MM.1S (cell line): Measurements from ENCODE around the gene KCNG3.

Experiments
- DNase-seq: peaks from one replicate; pipeline ENCODE4 v3.0.0-alpha.2; 2015
- H2AFZ ChIP-seq: fragments of 300-600 bp; sonication (generic); 2 replicates; pipeline ENCODE4 v1.6.0; 2016; ENCODE audit warnings: antibody characterized with exemption, low read length
- H3F3A ChIP-seq: fragments of 300-600 bp; sonication (generic); 2 replicates; pipeline ENCODE4 v1.6.1; 2016; ENCODE audit warnings: mild to moderate bottlenecking, antibody characterized with exemption, low read length, moderate library complexity, mixed read lengths; ENCODE audit not compliant: insufficient read depth
- H3K27ac ChIP-seq: fragments of 300-600 bp; sonication (generic); 2 replicates; pipeline ENCODE4 v1.5.1; 2016; ENCODE audit warnings: mild to moderate bottlenecking, low read length
- H3K27me3 ChIP-seq: fragments of 300-600 bp; sonication (generic); replicated peaks from 2 replicates; pipeline ENCODE4 v1.6.0; 2016; ENCODE audit warnings: low read length; ENCODE audit not compliant: insufficient read depth
- H3K36me3 ChIP-seq: fragments of 300-600 bp; sonication (generic); replicated peaks from 2 replicates; pipeline ENCODE4 v1.6.1; 2016; ENCODE audit warnings: mild to moderate bottlenecking, low read length, mixed read lengths; ENCODE audit not compliant: insufficient read depth
- H3K4me1 ChIP-seq: fragments of 300-600 bp; sonication (generic); 2 replicates; pipeline ENCODE4 v1.6.1; 2016; ENCODE audit warnings: low read length, mixed read lengths
- H3K4me2 ChIP-seq: fragments of 300-600 bp; sonication (generic); 2 replicates; pipeline ENCODE4 v1.6.0; 2016; ENCODE audit warnings: low read depth, low read length
- H3K4me3 ChIP-seq: fragments of 300-600 bp; sonication (generic); 2 replicates; pipeline ENCODE4 v1.5.1; 2016; ENCODE audit warnings: low read length, mixed read lengths
- H3K79me2 ChIP-seq: fragments of 300-600 bp; sonication (generic); 2 replicates; pipeline ENCODE4 v1.6.1; 2016; ENCODE audit warnings: mixed run types, low read length, mixed read lengths
- H3K9ac ChIP-seq: fragments of 300-600 bp; sonication (generic); 2 replicates; pipeline ENCODE4 v1.6.1; 2016; ENCODE audit warnings: low read length, mixed read lengths
- H3K9me2 ChIP-seq: fragments of 300-600 bp; sonication (generic); replicated peaks from 2 replicates; pipeline ENCODE4 v1.6.1; 2016; ENCODE audit warnings: mild to moderate bottlenecking, low read length, mixed read lengths; ENCODE audit not compliant: insufficient read depth
- H3K9me3 ChIP-seq: fragments of 300-600 bp; sonication (generic); replicated peaks from 2 replicates; pipeline ENCODE4 v1.6.1; 2016; ENCODE audit warnings: mild to moderate bottlenecking, low read length, mixed read lengths; ENCODE audit not compliant: insufficient read depth
- H4K20me1 ChIP-seq: fragments of 300-600 bp; sonication (generic); 2 replicates; pipeline ENCODE4 v1.6.1; 2016; ENCODE audit warnings: mild to moderate bottlenecking, low read length, moderate library complexity, mixed read lengths; ENCODE audit not compliant: insufficient read depth
- EZH2 ChIP-seq: fragments of 300-600 bp; sonication (generic); optimal IDR thresholded peaks from 2 replicates; pipeline ENCODE3; 2017; ENCODE audit warnings: low read depth, mild to moderate bottlenecking, antibody characterized with exemption, low read length, mixed read lengths
- EZH2phosphoT487 ChIP-seq: fragments of 300-600 bp; sonication (generic); IDR thresholded peaks from 2 replicates; pipeline ENCODE4 v1.6.1; 2018; ENCODE audit warnings: antibody characterized with exemption, low read length
- TF ChIP-seq, protein P1 (sequence below): fragments of 300-600 bp; sonication (generic); IDR thresholded peaks from 2 replicates; pipeline ENCODE4 v1.5.1; 2016; ENCODE audit warnings: antibody characterized with exemption, low read length, mixed read lengths

The KCNG3 gene

DNA sequence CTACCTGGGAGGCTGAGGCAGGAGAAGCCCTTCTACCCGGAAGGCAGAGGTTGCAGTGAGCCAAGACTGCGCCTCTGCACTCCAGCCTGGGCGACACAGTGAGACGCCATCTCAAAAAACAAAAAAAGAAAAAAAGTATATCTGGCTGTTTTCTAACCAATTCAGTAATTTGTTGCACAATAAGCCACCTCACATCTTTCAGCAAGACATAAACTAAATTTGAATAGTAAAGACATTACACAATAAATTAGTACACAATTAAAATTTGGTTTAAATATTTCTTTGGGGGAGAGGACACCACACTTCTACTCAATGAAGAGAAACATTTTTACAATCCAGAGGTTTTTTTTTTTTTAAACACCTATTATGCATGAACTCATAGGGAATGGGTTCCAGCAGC is 38.6 kb upstream of the KCNG3 start:
- Histone ChIP-seq H3K9me3 (no peaks in the 10 kb centered on the region), H3F3A (no peaks in the 10 kb centered on the region), H3K9me2 (no peaks in the 10 kb centered on the region), H3K27ac (no peak overlapping the region), H3K4me1 (no peaks in the 10 kb centered on the region), H4K20me1 (no peaks in the 10 kb centered on the region), H3K4me2 (no peak overlapping the region), H3K36me3 (no peaks in the 10 kb centered on the region), H3K9ac (no peak overlapping the region), H3K27me3 (no peaks in the 10 kb centered on the region), H3K79me2 (no peaks in the 10 kb centered on the region), H3K4me3 (no peak overlapping the region), H2AFZ (no peak overlapping the region)
- no peak for DNase-seq
- TF ChIP-seq EZH2 = no peak
- no peak for TF ChIP-seq EZH2phosphoT487
- TF ChIP-seq, protein P1, sequence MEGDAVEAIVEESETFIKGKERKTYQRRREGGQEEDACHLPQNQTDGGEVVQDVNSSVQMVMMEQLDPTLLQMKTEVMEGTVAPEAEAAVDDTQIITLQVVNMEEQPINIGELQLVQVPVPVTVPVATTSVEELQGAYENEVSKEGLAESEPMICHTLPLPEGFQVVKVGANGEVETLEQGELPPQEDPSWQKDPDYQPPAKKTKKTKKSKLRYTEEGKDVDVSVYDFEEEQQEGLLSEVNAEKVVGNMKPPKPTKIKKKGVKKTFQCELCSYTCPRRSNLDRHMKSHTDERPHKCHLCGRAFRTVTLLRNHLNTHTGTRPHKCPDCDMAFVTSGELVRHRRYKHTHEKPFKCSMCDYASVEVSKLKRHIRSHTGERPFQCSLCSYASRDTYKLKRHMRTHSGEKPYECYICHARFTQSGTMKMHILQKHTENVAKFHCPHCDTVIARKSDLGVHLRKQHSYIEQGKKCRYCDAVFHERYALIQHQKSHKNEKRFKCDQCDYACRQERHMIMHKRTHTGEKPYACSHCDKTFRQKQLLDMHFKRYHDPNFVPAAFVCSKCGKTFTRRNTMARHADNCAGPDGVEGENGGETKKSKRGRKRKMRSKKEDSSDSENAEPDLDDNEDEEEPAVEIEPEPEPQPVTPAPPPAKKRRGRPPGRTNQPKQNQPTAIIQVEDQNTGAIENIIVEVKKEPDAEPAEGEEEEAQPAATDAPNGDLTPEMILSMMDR = no peak

DNA sequence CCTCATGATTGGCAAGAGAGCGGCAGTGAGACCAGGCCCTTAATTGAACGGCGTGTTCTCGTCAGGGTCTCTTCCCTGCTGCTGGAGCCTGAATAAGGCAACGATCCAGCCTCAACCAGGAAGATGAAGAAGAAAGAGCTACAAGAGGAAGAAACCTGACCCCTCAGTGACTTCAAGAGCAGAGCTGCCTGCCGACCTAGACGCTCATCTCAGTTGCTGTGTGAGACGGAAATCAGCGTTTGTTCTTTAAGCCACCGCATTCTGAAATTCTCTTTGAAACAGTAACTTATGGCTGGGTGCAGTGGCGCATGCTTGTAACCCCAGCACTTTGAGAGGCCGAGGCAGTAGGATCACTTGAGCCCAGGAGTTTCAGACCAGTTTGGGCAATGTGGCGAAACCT is 29.6 kb upstream of the KCNG3 start:
- DNase-seq = no peak
- Histone ChIP-seq H3K36me3 (no peaks in the 10 kb centered on the region), H3K27ac (no peak overlapping the region), H3K4me3 (no peak overlapping the region), H4K20me1 (no peaks in the 10 kb centered on the region), H2AFZ (no peak overlapping the region), H3K9me2 (no peaks in the 10 kb centered on the region), H3F3A (no peaks in the 10 kb centered on the region), H3K4me2 (no peak overlapping the region), H3K9me3 (no peaks in the 10 kb centered on the region), H3K27me3 (no peaks in the 10 kb centered on the region), H3K4me1 (no peaks in the 10 kb centered on the region), H3K79me2 (no peaks in the 10 kb centered on the region), H3K9ac (no peak overlapping the region)
- TF ChIP-seq, protein P1 = no peak
- TF ChIP-seq EZH2phosphoT487 (no peak), EZH2 (no peak)

DNA sequence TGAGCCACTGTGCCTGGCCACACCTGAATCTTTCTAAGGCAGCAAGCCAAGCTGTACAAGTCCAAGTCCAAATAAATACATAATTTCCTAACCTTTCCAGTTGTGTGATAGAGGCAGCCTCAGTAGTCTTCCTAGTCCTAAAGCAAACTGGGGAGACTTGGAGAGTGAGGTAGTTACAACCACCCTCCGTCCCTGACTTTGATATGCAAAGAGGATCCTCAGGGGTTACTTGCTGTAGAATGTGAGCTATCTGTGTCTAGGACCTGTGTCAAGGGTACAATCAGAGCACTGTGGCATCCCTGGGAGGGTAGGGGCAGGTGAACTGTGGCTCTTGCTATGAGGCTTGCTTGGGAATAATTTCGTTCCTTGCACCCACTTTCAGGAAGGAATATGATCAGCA is 28.3 kb upstream of the KCNG3 start:
- H3K27ac ChIP-seq = no peak overlapping the region
- TF ChIP-seq EZH2 = no peak
- TF ChIP-seq EZH2phosphoT487 = no peak
- TF ChIP-seq, protein P1 = no peak

DNA sequence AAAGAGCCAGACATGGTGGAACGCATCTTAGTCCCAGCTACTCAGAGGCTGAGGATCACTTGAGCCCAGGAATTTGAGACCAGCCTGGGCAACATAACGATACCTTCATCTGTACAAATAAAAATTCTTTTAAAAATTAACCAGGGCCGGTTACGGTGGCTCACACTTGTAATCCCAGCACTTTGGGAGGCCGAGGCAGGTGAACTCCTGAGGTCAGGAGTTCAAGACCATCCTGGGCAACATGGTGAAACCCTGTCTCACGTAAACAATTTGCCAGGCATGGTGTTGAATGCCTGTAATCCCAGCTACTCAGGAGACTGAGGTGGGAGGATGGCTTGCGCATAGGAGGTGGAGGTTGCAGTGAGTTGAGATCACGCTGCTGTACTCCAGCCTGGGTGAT is 25.8 kb upstream of the KCNG3 start:
- DNase-seq = no peak
- Histone ChIP-seq H3K79me2 (no peaks in the 10 kb centered on the region), H3K4me1 (no peaks in the 10 kb centered on the region), H3K4me2 (no peak overlapping the region), H2AFZ (no peak overlapping the region), H4K20me1 (no peaks in the 10 kb centered on the region), H3K9me3 (no peaks in the 10 kb centered on the region), H3K4me3 (no peak overlapping the region), H3K9me2 (no peaks in the 10 kb centered on the region), H3K9ac (no peak overlapping the region), H3F3A (no peaks in the 10 kb centered on the region), H3K36me3 (no peaks in the 10 kb centered on the region), H3K27ac (no peak overlapping the region), H3K27me3 (no peaks in the 10 kb centered on the region)
- TF ChIP-seq, protein P1 = no peak
- TF ChIP-seq EZH2 (no peak), EZH2phosphoT487 (no peak)

More for the DNA sequence above, 28.3 kb upstream of the KCNG3 start:
- no peaks in the 10 kb centered on the region for H3K4me1 ChIP-seq
- H4K20me1 ChIP-seq = no peaks in the 10 kb centered on the region
- no peaks in the 10 kb centered on the region for H3K27me3 ChIP-seq
- H2AFZ ChIP-seq = no peak overlapping the region
- H3K9ac ChIP-seq = no peak overlapping the region
- H3K4me3 ChIP-seq = no peak overlapping the region
- no peaks in the 10 kb centered on the region for H3K36me3 ChIP-seq
- H3K4me2 ChIP-seq = no peak overlapping the region
- H3K9me3 ChIP-seq = no peaks in the 10 kb centered on the region
- DNase-seq = no peak
- H3K9me2 ChIP-seq = no peaks in the 10 kb centered on the region
- no peaks in the 10 kb centered on the region for H3F3A ChIP-seq
- no peaks in the 10 kb centered on the region for H3K79me2 ChIP-seq
